ENCODE measurements around the gene EPHB1.

The EPHB1 gene

GRCh38 chr3:134918441-134918840, 123.4 kb downstream of the EPHB1 start:
- no peak overlapping the region for H2BK120ac ChIP-seq (ENCODE audit: low read depth, low read length)
- H2BK12ac ChIP-seq (ENCODE audit: low read length in 2 of 2) = no peak overlapping the region
- H3K27ac ChIP-seq (ENCODE audit: low read length, poor library complexity, severe bottlenecking) = no peak overlapping the region
- no peak overlapping the region for H2BK5ac ChIP-seq (ENCODE audit: low read depth, low read length, poor library complexity, severe bottlenecking)
- H3K4me2 ChIP-seq (ENCODE audit: low read length, poor library complexity, severe bottlenecking) = no peak overlapping the region
- H3K14ac ChIP-seq (ENCODE audit: low read length in 2 of 2) = no peak overlapping the region
- peaks cover 7% of the 10 kb centered on the region for H3K79me1 ChIP-seq (replicated peaks; ENCODE audit: low read length, poor library complexity, severe bottlenecking)
- H3K9me3 ChIP-seq (ENCODE audit: control insufficient read depth, low read length) = no peaks in the 10 kb centered on the region
- H2AFZ ChIP-seq (ENCODE audit: low read depth, low read length) = no peak overlapping the region
- H3K9ac ChIP-seq (ENCODE audit: low read length) = no peak overlapping the region
- no peak overlapping the region for H2BK15ac ChIP-seq (ENCODE audit: low read depth, poor library complexity, severe bottlenecking)
- no peak overlapping the region for H3K4me3 ChIP-seq (ENCODE audit: insufficient read depth in 1 of 2, low read depth in 1 of 2, low read length in 2 of 2)
- H3K23ac ChIP-seq (ENCODE audit: low read length in 2 of 2) = no peak overlapping the region
- H3K4ac ChIP-seq (ENCODE audit: low read depth in 1 of 2, low read length in 2 of 2) = no peak overlapping the region
- no peaks in the 10 kb centered on the region for H3K36me3 ChIP-seq (ENCODE audit: control insufficient read depth in 1 of 2, insufficient read depth in 2 of 2, low read depth in 1 of 2, low read length in 2 of 2)
- H3K18ac ChIP-seq (ENCODE audit: low read depth in 1 of 2, low read length in 2 of 2) = no peak overlapping the region
- no peak overlapping the region for H2AK5ac ChIP-seq (ENCODE audit: low read length, severe bottlenecking)
- no CpG with 5 or more reads among the region's 1 CpG for WGBS
- H3K27me3 ChIP-seq (ENCODE audit: control insufficient read depth in 1 of 2, insufficient read depth in 1 of 2, low read length in 2 of 2) = no peaks in the 10 kb centered on the region
- H4K8ac ChIP-seq (ENCODE audit: low read length) = no peak overlapping the region
- H4K91ac ChIP-seq (ENCODE audit: low read length) = no peak overlapping the region
- no peak for DNase-seq
- H3K4me1 ChIP-seq (ENCODE audit: control insufficient read depth, insufficient read depth, low read depth, low read length) = no peaks in the 10 kb centered on the region

GRCh38 chr3:134922101-134922500, 127.0 kb downstream of the EPHB1 start:
- H3K79me1 ChIP-seq (replicated peaks; ENCODE audit: low read length, poor library complexity, severe bottlenecking) = peaks cover 6% of the 10 kb centered on the region
- no peak overlapping the region for H2BK120ac ChIP-seq (ENCODE audit: low read depth, low read length)
- no peak overlapping the region for H3K4me2 ChIP-seq (ENCODE audit: low read length, poor library complexity, severe bottlenecking)
- no peak overlapping the region for H3K27ac ChIP-seq (ENCODE audit: low read length, poor library complexity, severe bottlenecking)
- 100% methylated on average over 1 of the region's 3 CpGs for WGBS
- H2AFZ ChIP-seq (ENCODE audit: low read depth, low read length) = no peak overlapping the region
- H2BK12ac ChIP-seq (ENCODE audit: low read length in 2 of 2) = no peak overlapping the region
- H3K36me3 ChIP-seq (ENCODE audit: control insufficient read depth in 1 of 2, insufficient read depth in 2 of 2, low read depth in 1 of 2, low read length in 2 of 2) = peaks cover 0 to 5% of the 10 kb centered on the region in 2 experiments
- H3K18ac ChIP-seq (ENCODE audit: low read depth in 1 of 2, low read length in 2 of 2) = no peak overlapping the region
- H2AK5ac ChIP-seq (ENCODE audit: low read length, severe bottlenecking) = no peak overlapping the region
- DNase-seq = no peak
- no peak overlapping the region for H2BK5ac ChIP-seq (ENCODE audit: low read depth, low read length, poor library complexity, severe bottlenecking)
- peaks cover 12% of the 10 kb centered on the region for H3K9me3 ChIP-seq (ENCODE audit: control insufficient read depth, low read length)
- H3K9ac ChIP-seq (ENCODE audit: low read length) = no peak overlapping the region
- H3K4me3 ChIP-seq (ENCODE audit: insufficient read depth in 1 of 2, low read depth in 1 of 2, low read length in 2 of 2) = no peak overlapping the region
- no peak overlapping the region for H3K4ac ChIP-seq (ENCODE audit: low read depth in 1 of 2, low read length in 2 of 2)
- H3K14ac ChIP-seq (ENCODE audit: low read length in 2 of 2) = no peak overlapping the region
- H3K27me3 ChIP-seq (ENCODE audit: control insufficient read depth in 1 of 2, insufficient read depth in 1 of 2, low read length in 2 of 2) = no peaks in the 10 kb centered on the region
- no peak overlapping the region for H4K8ac ChIP-seq (ENCODE audit: low read length)
- no peak overlapping the region for H3K23ac ChIP-seq (ENCODE audit: low read length in 2 of 2)
- H2BK15ac ChIP-seq (ENCODE audit: low read depth, poor library complexity, severe bottlenecking) = no peak overlapping the region
- H4K91ac ChIP-seq (ENCODE audit: low read length) = no peak overlapping the region
- H3K4me1 ChIP-seq (ENCODE audit: control insufficient read depth, insufficient read depth, low read depth, low read length) = no peaks in the 10 kb centered on the region

GRCh38 chr3:134922866-134923265, 127.8 kb downstream of the EPHB1 start:
- DNase-seq = no peak
- H2BK120ac ChIP-seq (ENCODE audit: low read depth, low read length) = no peak overlapping the region
- no peak overlapping the region for H3K27ac ChIP-seq (ENCODE audit: low read length, poor library complexity, severe bottlenecking)
- H3K23ac ChIP-seq (ENCODE audit: low read length in 2 of 2) = no peak overlapping the region
- no peak overlapping the region for H2BK12ac ChIP-seq (ENCODE audit: low read length in 2 of 2)
- no peaks in the 10 kb centered on the region for H3K4me1 ChIP-seq (ENCODE audit: control insufficient read depth, insufficient read depth, low read depth, low read length)
- H3K27me3 ChIP-seq (ENCODE audit: control insufficient read depth in 1 of 2, insufficient read depth in 1 of 2, low read length in 2 of 2) = no peaks in the 10 kb centered on the region
- H3K14ac ChIP-seq (ENCODE audit: low read length in 2 of 2) = no peak overlapping the region
- no peak overlapping the region for H2AFZ ChIP-seq (ENCODE audit: low read depth, low read length)
- H2BK5ac ChIP-seq (ENCODE audit: low read depth, low read length, poor library complexity, severe bottlenecking) = no peak overlapping the region
- no peak overlapping the region for H2BK15ac ChIP-seq (ENCODE audit: low read depth, poor library complexity, severe bottlenecking)
- no peak overlapping the region for H3K4ac ChIP-seq (ENCODE audit: low read depth in 1 of 2, low read length in 2 of 2)
- H3K4me2 ChIP-seq (ENCODE audit: low read length, poor library complexity, severe bottlenecking) = no peak overlapping the region
- H4K91ac ChIP-seq (ENCODE audit: low read length) = no peak overlapping the region
- no peak overlapping the region for H3K9ac ChIP-seq (ENCODE audit: low read length)
- peaks cover 0 to 5% of the 10 kb centered on the region in 2 experiments for H3K36me3 ChIP-seq (ENCODE audit: control insufficient read depth in 1 of 2, insufficient read depth in 2 of 2, low read depth in 1 of 2, low read length in 2 of 2)
- peaks cover 6% of the 10 kb centered on the region for H3K79me1 ChIP-seq (replicated peaks; ENCODE audit: low read length, poor library complexity, severe bottlenecking)
- peaks cover 12% of the 10 kb centered on the region for H3K9me3 ChIP-seq (ENCODE audit: control insufficient read depth, low read length)
- WGBS = 88% methylated on average over 6 of the region's 6 CpGs
- H2AK5ac ChIP-seq (ENCODE audit: low read length, severe bottlenecking) = no peak overlapping the region
- H3K4me3 ChIP-seq (ENCODE audit: insufficient read depth in 1 of 2, low read depth in 1 of 2, low read length in 2 of 2) = no peak overlapping the region
- no peak overlapping the region for H4K8ac ChIP-seq (ENCODE audit: low read length)
- no peak overlapping the region for H3K18ac ChIP-seq (ENCODE audit: low read depth in 1 of 2, low read length in 2 of 2)

DNA sequence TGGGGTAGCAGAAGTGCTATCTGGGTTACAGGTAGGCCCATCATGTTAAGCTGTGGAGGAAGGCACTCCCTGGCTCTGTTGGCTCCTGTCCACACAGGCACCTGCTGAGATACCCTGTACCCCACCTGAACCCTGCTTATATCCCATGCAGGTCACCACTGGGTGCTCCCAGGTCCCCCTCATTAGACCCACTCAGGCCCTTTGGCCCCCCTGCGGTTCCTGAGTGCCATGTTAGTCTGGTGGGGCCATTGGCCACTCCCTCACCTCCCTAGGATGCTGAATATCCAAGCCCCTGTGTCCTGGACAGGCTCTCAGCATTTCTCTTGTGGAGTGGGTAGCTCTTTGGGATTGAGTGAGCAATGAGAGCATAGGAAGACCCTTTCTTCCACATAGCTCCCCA, 128.2 kb downstream of the EPHB1 start:
- Histone ChIP-seq H3K27me3 (ENCODE audit: control insufficient read depth in 1 of 2, insufficient read depth in 1 of 2, low read length in 2 of 2) (no peaks in the 10 kb centered on the region), H3K27ac (ENCODE audit: low read length, poor library complexity, severe bottlenecking) (no peak overlapping the region), H4K8ac (ENCODE audit: low read length) (no peak overlapping the region), H3K4me3 (ENCODE audit: insufficient read depth in 1 of 2, low read depth in 1 of 2, low read length in 2 of 2) (no peak overlapping the region), H2BK12ac (ENCODE audit: low read length in 2 of 2) (no peak overlapping the region), H3K18ac (ENCODE audit: low read depth in 1 of 2, low read length in 2 of 2) (no peak overlapping the region), H2BK15ac (ENCODE audit: low read depth, poor library complexity, severe bottlenecking) (no peak overlapping the region), H3K4me1 (ENCODE audit: control insufficient read depth, insufficient read depth, low read depth, low read length) (no peaks in the 10 kb centered on the region), H2AK5ac (ENCODE audit: low read length, severe bottlenecking) (no peak overlapping the region), H3K79me1 (replicated peaks; ENCODE audit: low read length, poor library complexity, severe bottlenecking) (peaks cover 6% of the 10 kb centered on the region), H2BK5ac (ENCODE audit: low read depth, low read length, poor library complexity, severe bottlenecking) (no peak overlapping the region), H4K91ac (ENCODE audit: low read length) (no peak overlapping the region), H3K36me3 (ENCODE audit: control insufficient read depth in 1 of 2, insufficient read depth in 2 of 2, low read depth in 1 of 2, low read length in 2 of 2) (peaks cover 0 to 5% of the 10 kb centered on the region in 2 experiments), H3K4ac (ENCODE audit: low read depth in 1 of 2, low read length in 2 of 2) (no peak overlapping the region), H3K14ac (ENCODE audit: low read length in 2 of 2) (no peak overlapping the region), H3K9ac (ENCODE audit: low read length) (no peak overlapping the region), H3K4me2 (ENCODE audit: low read length, poor library complexity, severe bottlenecking) (no peak overlapping the region), H3K9me3 (ENCODE audit: control insufficient read depth, low read length) (peaks cover 12% of the 10 kb centered on the region), H2BK120ac (ENCODE audit: low read depth, low read length) (no peak overlapping the region), H2AFZ (ENCODE audit: low read depth, low read length) (no peak overlapping the region), H3K23ac (ENCODE audit: low read length in 2 of 2) (no peak overlapping the region)
- DNase-seq = no peak
- 40% methylated on average over 1 of the region's 1 CpG for WGBS
